GM21367 (cell line): Measurements from ENCODE around the gene SLC49A3.

Experiments used
- ATAC-seq: cut with Tn5 transposase; IDR thresholded peaks from one replicate; pipeline ENCODE4 v1.9.1; 2021; ENCODE audit not compliant: unreplicated experiment

Gene SLC49A3

DNA sequence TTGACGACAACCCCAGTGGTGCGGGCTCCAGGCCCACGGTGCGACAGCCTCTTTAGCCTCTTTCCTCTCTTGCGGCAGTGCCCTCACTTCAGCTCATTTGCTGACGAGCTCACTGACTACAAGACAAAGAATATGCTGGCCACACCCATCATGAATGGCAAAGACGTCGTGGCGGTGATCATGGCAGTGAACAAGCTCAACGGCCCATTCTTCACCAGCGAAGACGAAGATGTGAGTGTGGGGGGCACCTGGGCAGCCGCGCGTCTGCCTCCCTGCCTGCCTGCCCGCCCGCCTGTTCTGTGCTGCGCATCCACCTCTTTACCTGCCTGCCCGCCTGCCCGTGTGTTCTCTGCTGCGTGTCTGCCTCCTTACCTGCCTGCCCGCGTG, 54.4 kb downstream of the SLC49A3 start:
- no peak for ATAC-seq

- no peak for ATAC-seq
These were observed 54.9 kb downstream of the SLC49A3 start for GRCh38 chr4:633976-634598.

DNA sequence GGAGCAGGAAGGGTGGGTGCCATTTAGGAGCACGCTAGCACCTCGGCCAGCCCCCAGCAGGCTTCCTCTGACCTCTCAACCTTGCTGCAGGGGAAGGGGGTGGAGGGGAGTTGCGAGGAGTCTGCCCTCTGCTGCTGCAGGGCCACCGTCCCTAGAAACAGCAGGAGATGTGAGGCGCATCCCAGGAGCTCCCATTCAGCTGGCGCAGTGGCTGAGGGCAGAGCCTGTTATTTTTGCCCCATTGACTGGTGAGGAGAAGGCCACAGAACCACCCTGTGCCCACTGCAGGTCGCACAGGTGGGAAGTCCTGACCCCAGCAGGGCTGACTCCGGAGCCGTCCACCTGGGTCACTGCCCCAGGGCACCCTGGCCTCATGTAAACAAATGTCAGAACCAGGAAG, 55.5 kb downstream of the SLC49A3 start:
- no peak for ATAC-seq

GRCh38 chr4:632926-633325, 56.0 kb downstream of the SLC49A3 start:
- no peak for ATAC-seq

DNA sequence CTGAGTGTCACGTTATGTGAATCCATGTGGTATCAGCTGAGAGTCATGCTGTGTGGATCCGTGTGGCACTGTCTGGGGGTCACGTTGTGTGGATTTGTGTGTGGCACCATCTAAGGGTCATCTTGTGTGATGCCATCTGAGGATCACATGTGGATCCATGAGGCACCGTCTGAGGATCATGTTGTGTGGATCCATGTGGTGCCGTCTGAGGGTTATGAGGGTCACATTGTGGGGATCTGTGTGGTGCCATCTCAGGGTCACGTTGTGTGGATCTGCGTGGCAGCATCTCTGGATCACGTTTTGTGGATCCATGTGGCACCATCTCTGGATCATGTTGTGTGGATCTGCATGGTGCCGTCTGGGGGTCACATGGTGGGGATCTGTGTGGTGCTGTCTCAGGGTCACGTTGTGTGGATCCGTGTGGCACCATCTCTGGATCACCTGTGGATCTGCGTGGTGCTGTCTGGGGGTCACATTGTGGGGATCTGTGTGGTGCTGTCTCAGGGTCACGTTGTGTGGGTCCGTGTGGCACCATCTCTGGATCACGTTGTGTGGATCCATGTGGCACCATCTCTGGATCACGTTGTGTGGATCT, 56.7 kb downstream of the SLC49A3 start:
- no peak for ATAC-seq
